Adrenal gland (tissue), 5 donors: Measurements from ENCODE around the gene HCRTR1.

Experiments used
- CTCF ChIP-seq, 6 experiments: fragments of 450-650 bp in 4 of 6; fragments of 200-600 bp in 2 of 6; sonication (generic) in 1 of 6; IDR thresholded peaks; 1 replicate in 5 of 6; 2 replicates in 1 of 6; pipeline versions ENCODE4 v1.5.1 to v1.8.0; 2016 to 2021; ENCODE audit warnings: antibody characterized with exemption in 6 of 6, mild to moderate bottlenecking in 2 of 6, moderate library complexity in 1 of 6
- POLR2A ChIP-seq, 2 donors: fragments of 450-650 bp; IDR thresholded peaks; one replicate each; pipeline ENCODE4 v1.6.1; 2017; ENCODE audit warnings: antibody characterized with exemption in 2 of 2, mild to moderate bottlenecking in 2 of 2, moderate library complexity in 1 of 2
- donor health status: DM: no; HTN: no; CAD: no.

GRCh38 chr1:31647106-31647505 lies 29.6 kb downstream of the HCRTR1 start:
- TF ChIP-seq POLR2A (IDR thresholded peaks at IDR 0.05) (no peak), CTCF (IDR thresholded peaks at IDR 0.05) (no peak)
